NCI-H2196 (cell line): ENCODE results near the gene POU2F3.
A peak's percentile ranks its signal among the peaks of the same experiment; 100 is the strongest.

Experiments
- DNase-seq: peaks from one replicate; lab custom pipeline; 2025; ENCODE audit not compliant: unreplicated experiment; lab: John Stamatoyannopoulos, UW

The POU2F3 gene

GRCh38 chr11:120239713-120240640 lies at the start of gene POU2F3:
POU2F3 (plus strand) TSS chr11:120240140; CDS start chr11:120240344, 204 bp downstream.
- DNase-seq = peak; percentile 21

DNA sequence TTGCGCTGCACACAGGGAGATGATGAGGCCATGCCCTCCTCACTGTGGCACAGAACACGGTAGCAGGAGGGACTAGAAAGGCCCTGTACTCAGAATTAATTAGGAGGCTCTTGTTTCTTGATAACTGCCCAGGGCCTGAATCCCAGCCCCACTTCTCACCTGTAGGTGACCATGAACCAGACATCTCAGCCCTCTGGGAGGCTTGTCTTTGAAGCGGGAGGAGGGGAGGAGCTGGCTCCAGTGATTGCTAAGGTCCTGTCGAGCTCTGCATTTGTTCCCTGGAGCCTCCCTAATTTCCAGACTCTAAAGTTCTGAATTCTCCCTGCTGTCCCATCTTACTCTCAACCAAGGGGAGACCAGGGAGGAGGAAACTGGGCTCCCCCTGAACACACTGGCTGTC lies 48.9 kb upstream of the POU2F3 start:
- DNase-seq = no peak

- DNase-seq = no peak
Measured at GRCh38 chr11:120192831-120193625, 46.9 kb upstream of the POU2F3 start.

DNA sequence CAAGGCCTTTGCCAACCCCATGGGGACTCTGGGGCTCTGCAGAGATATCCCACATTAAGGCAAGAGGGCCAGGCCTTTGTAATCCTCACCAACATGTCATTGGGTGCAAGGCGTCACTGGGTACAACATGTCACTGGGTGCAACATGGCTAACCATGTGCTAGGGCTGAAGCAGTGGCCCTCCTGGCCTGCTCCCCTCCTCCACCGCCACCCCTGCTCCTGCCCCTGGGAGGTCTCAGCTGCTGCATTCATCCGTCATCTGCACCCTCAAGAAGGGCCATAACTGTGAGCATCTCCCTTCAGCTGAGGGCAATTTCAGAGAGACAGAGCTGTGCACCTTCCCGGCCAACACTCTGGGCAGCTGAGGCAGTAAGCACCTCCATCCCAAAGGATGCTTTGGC lies 45.8 kb upstream of the POU2F3 start:
- no peak for DNase-seq

DNA sequence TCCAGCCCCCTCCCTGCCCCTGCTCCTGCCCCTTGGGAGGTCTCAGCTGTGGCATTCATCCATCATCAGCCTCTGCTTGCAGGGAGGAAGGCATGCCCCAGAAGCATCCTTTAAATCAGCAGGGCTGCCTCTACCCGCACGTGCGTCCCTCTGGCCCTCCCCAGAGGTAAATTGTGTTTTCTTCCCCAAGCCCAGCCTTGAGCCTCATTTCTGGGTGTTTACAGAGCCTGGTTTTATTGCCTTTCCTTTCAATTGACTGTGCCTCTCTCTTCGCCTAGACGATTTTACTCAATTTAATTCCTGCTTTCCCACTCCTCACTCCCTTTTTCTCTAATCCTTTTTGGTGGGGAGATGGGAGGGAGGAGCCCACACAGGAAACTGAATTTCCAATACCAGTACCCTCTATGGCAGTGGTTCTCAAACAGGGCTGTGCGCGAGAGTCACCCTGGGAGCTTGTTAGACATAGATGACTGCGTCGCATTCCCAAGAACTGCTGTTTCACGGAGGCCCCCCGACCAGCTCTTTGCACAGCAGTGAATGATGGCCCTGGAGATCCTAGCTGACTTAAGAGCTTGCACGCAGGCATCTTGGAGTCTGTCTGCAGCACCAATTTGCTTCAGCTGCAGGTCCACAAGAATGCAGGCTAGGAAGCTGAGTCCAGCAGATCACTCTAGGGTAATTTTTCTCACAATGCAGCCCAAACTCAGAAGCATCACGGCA lies 44.2 kb upstream of the POU2F3 start:
- no peak for DNase-seq

GRCh38 chr11:120196826-120197225 lies 43.1 kb upstream of the POU2F3 start:
- DNase-seq = no peak

DNA sequence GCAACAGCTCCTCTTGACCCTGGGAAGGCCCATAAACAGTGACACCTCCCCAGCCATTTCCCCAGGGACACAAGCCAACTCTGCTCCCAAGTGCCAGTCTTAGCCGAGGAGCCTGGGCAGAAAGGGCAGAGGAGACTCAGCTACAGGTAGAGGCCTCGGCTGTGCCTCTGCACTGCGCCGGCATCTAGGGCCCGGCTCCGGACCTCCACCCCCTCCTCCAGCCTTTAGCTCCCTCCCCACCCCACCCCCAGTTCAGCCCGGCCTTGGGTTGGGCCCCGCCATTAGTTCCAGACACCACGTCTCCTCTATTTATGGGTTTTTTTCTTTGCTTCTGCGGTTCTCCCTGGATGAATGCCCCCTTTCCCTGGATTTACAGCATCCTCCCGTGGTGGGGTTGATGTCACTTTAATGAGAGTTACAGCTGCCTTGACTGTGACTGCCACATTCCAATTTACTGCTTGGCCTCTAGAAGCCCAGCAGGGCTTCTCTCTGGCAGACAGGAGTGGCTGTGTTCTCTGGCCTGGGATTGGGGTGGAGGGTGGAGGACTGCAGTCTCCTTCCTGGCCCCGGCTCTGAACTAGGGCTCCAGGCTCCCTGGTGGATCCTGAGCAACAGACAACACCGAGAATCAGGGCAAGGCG lies 42.6 kb upstream of the POU2F3 start:
- DNase-seq = no peak

GRCh38 chr11:120197977-120198376 lies 42.0 kb upstream of the POU2F3 start:
- no peak for DNase-seq

GRCh38 chr11:120198403-120198786 lies 41.5 kb upstream of the POU2F3 start:
- no peak for DNase-seq

- DNase-seq = no peak
Measured at GRCh38 chr11:120198787-120199469, 41.0 kb upstream of the POU2F3 start.

GRCh38 chr11:120199613-120200012 lies 40.3 kb upstream of the POU2F3 start:
- DNase-seq = no peak

DNA sequence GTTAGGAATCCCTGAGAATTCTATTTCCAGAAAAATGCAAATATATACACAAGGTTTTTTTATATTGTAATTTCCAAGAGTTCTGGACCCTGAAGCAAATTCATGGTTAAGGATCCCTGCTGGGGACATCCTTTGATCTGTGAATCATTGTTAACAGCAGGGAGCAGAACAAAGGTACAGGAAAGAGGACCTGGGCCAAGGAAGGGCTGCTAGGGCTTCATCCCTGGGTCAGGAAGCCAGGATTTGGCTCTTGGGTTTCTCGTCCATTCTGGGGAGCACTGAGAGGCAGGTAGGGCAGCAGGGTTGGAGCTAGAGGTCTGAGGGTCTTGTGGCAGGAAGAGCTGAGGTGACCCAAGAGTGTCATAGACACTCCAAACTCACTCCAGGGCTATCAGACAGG lies 39.3 kb upstream of the POU2F3 start:
- no peak for DNase-seq

GRCh38 chr11:120201653-120202052 lies 38.3 kb upstream of the POU2F3 start:
- no peak for DNase-seq

DNA sequence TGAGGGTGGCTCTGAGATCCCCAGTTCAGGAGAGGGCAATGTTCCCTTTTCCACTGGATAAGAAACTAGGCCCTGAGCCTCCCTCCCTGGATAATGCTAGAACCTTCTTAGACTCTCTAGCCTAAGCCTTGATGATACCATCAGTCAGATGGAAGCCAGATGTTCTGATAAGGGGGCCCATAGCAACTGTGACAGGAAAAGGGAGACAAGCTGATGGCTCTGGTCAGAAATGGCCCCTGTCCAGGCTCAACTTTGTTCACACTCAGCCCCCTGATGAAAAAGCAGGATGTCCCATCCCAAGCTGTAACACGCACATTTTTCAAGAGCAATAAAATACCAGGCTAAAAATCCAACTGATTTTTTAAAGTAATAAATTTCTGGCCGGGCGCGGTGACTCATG lies 36.3 kb upstream of the POU2F3 start:
- DNase-seq = no peak

GRCh38 chr11:120205596-120206161 lies 34.3 kb upstream of the POU2F3 start:
- no peak for DNase-seq

DNA sequence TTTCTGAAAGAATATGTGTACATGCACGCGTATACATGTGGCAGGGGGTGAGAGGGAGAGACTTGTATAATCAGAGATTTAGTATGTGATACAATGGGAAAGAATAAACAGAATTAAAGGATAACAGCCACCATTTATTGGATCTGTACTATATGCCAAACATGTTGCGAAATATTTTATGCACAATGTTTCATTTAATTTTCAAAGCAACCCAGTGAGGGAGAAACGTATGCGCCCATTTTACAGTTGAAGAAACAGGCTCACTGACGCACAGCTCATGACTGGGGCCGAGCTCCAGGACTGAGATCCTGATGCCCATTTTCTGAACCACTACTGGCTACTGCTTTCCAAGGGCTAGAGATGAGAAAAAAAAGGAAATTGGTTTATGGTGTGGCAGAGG lies 32.4 kb upstream of the POU2F3 start:
- no peak for DNase-seq

DNA sequence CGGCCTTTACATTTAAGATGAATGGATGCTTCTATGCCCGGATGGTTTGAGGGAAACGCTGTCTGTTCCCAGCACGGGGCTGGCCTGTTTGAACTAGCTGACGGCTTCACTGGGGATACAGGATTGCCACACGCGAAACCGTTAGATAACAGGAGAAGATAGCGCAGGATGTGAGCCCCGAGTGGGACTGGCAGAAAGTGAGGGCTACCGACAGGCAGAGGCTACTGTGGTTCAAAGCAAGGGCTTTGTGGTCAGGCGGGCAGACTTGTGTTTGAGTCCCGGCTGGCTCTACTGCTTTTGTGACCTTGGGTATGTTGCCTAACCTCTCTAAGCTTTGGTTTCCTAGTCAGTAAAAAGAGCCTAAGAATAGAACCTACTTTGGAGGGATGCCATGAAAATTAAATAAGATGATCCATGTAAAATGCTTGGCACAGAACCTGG lies 31.9 kb upstream of the POU2F3 start:
- no peak for DNase-seq

DNA sequence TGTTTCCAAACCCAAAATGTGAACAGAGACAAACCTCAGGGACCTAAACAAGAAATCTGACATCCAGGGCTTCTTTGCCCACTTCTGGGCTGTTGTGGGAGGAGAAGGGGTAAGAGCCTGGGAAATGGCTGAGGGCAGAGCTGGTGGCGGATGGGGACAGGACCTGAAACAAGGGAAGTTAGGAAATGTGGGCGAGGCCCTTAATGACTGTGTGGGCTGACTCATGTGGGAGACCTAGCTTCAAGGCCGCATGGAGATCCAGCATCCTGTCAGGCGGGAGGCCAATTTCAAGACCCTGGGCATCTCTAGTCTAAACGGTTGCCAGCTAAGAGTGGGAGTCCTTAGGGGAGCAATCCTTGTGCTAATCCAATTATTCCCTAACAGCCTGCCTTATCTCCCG lies 31.2 kb upstream of the POU2F3 start:
- no peak for DNase-seq

- no peak for DNase-seq
Measured at GRCh38 chr11:120209746-120210625, 30.0 kb upstream of the POU2F3 start.
